22Rv1 (cell line): ENCODE measurements around the gene MRPS10.

ENCODE experiments used
- H3K27ac ChIP-seq: fragments of 450-650 bp; 2 replicates; pipeline ENCODE4 v1.5.1; 2017
- ZFX ChIP-seq: fragments of 450-650 bp; IDR thresholded peaks from 2 replicates; pipeline ENCODE4 v1.6.1; 2017; ENCODE audit warnings: antibody characterized with exemption, borderline replicate concordance
- TF ChIP-seq, protein P1 (sequence below): fragments of 450-650 bp; IDR thresholded peaks from 2 replicates; pipeline ENCODE4 v1.5.1; 2017; ENCODE audit warnings: mild to moderate bottlenecking

Gene MRPS10

DNA sequence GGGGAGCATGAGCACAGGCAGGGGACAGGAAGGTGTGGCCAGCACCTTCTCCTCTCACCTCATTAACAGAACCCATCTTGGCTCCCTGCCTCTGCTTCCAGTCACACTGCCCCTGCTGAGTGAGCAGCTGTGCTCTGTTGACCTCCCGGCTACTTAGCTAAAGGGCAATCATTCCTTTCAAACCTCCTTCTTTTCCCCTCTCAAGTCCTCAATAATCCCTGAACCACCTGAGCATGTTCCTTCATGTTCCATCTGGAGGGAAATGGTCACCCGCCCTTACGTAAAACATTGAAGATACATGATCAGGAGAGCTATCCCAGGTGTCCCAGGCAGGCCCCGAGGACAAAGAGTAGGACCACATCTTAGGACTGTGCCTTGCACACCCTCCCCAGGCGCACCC is 21.7 kb upstream of the MRPS10 start:
- TF ChIP-seq, protein P1, sequence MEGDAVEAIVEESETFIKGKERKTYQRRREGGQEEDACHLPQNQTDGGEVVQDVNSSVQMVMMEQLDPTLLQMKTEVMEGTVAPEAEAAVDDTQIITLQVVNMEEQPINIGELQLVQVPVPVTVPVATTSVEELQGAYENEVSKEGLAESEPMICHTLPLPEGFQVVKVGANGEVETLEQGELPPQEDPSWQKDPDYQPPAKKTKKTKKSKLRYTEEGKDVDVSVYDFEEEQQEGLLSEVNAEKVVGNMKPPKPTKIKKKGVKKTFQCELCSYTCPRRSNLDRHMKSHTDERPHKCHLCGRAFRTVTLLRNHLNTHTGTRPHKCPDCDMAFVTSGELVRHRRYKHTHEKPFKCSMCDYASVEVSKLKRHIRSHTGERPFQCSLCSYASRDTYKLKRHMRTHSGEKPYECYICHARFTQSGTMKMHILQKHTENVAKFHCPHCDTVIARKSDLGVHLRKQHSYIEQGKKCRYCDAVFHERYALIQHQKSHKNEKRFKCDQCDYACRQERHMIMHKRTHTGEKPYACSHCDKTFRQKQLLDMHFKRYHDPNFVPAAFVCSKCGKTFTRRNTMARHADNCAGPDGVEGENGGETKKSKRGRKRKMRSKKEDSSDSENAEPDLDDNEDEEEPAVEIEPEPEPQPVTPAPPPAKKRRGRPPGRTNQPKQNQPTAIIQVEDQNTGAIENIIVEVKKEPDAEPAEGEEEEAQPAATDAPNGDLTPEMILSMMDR = no peak
- no peak for TF ChIP-seq ZFX
- H3K27ac ChIP-seq = no peak overlapping the region

DNA sequence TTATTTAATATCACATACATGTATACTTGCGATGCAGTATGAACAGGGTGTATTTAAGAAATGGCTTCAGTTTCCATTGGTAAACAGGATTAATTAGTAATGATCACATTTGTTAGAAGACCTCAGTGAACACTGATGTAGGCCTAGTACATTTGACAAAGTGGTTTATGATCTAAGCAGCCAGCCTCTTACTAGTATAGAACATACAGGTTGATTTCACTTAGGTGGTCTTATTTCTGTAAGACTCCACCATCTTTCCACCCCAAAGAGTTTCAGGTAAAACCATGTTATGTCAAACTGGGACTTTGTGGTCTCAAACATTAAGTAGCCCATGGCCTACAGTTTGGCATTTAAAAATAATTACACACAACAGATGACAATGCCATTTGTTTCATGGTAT is 20.2 kb upstream of the MRPS10 start:
- no peak overlapping the region for H3K27ac ChIP-seq
- TF ChIP-seq, protein P1 = no peak
- no peak for TF ChIP-seq ZFX

DNA sequence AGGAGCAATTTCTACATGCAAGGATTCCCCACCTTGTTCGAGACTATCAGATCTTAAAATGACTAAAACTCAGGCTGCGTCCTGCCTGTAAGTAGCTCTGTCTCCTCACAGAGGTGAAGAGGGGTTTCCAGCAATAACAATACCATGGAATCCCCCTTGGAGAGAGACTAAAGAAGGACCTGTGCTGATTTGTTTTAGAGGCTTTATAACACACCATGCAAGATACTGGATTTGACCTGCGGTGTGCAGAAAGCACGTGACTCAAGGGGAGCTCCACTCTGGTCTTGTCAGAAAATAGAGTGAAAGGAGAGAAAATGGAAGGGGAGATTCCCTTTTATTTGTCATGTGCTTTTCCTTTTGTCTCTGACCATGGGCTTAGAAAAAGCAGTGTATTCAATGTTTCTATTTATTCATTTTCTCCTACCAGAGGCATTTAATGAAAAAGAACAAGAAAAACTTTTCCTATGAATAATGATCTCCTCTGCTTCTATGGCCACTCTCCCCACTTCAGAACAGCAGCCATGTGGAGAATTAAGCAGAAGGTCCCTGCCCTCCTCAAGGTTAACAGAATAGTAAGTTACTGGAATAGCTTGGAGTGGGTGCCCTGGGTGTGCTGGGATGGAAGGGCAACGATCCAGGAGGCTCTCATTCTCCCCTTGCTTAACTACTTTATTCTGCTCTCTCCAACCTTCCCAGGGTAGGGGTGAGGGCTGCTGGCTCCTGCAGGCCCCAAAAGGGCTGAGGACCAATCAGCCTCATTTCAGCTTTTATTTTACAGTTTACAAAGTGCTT is 19.2 kb upstream of the MRPS10 start:
- TF ChIP-seq ZFX = no peak
- TF ChIP-seq, protein P1 = no peak
- no peak overlapping the region for H3K27ac ChIP-seq

DNA sequence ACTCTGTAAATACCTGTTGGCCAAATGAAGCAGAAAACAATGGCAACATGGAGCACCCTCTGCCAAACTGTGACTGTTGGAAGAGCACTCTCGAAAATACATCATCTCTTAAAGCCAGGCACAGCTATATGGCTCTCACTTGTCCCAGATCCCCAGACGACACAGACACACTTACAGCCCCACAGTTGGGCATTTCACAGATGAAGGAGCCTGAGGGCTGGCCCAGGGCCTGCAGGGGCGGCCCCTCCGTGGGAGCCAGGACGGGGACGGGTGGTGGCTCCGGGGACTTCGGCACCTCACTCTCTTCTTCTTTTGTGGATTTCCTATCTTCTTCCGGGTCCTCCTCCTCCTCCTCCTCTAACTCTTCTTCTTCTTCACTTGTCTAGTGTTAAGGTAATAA is 18.4 kb upstream of the MRPS10 start:
- no peak for TF ChIP-seq ZFX
- TF ChIP-seq, protein P1 = no peak
- no peak overlapping the region for H3K27ac ChIP-seq

DNA sequence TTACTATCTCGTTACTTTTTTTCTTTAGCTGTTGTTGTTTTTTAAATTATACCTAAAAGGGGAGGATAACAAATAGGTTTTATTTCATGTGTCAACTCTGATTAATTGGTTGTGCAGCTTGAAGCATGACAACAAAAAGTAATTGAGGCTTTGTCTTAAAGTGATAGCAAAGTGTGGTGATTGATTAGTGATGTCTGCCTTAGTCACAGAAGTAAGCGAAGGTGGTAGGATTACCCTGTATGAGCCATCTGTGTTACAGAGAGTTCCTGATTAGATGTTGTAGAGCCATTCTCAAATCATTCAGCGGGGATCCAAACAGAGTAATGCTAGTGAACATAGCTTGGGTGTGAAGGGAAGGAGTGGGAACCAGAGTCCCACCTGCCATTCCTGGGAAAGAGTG is 14.4 kb upstream of the MRPS10 start:
- no peak overlapping the region for H3K27ac ChIP-seq
- no peak for TF ChIP-seq ZFX
- TF ChIP-seq, protein P1 = no peak

DNA sequence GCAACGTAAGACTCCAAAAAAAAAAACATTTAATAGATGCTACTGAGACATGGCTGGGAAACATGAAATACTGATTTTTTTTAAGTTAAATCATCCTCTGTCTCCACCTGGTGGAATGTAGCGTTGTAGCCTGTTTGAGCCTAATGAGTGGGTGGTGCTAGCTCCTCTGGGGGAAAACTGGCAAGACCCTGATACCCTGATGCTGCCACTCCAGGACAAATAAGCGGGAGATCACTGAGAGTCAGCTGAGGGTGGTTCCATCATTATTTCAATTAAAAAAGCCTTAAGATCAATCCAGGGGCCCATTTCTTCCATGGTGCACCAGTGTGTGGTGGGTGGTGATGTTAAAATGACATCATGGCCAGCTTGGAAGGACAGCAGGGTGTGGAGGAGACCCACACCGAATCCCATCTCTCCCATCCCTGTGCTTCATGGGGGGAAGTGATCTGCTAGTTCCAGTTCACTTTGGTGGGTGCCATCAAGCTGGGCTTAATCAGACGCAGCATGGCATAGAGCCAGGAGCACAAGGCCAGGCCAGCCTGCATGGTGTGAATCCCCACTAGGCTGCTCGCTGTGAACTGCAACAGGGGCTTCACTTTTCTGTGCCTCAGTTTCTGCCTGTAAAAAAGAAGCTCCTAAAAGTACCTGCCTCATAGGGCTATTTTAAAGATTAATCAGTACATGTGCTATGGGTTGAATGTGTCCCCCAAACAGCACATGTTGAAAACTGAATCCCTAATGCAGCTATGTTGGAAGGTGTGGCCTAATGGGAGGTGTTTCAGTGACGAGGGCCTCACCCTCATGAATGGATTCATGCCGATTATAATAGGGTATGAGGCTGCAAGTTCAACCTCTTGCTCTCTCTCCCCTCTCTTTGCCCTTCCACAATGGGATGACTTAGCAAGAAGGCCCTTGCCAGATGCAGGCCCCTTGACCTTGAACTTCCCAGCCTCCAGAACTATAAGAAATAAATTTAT is 13.0 kb upstream of the MRPS10 start:
- TF ChIP-seq, protein P1 = peak; percentile 55
- TF ChIP-seq ZFX = no peak
- H3K27ac ChIP-seq = no peak overlapping the region
